Measurements from ENCODE around the gene NPL. TPM values are rescaled to one million over a fixed set of nuclear protein-coding genes. Genes with fewer than 3 reads are reported as not detected.

Gene NPL
- total RNA-seq, 1 donor from 2014 or later: 5.3 TPM

DNA sequence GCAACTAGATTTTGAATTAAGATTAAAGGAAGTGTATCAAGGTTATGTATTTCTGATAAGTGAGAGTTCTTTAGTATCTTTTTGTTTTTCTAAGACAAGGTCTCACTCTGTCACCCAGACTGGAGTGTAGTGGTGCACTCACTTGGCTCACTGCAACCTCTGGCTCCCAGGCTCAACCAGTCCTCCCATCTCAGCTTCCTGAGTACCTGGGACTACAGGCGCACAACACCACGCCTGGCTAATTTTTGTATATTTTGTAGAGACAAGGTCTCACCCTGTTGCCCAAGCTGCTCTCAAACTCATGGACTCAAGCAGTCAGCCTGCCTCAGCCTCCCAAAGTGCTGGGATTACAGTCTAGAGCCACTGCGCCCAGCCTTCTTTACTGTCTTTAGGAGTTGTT lies 83.3 kb downstream of the NPL start:
- TF ChIP-seq, protein P1, sequence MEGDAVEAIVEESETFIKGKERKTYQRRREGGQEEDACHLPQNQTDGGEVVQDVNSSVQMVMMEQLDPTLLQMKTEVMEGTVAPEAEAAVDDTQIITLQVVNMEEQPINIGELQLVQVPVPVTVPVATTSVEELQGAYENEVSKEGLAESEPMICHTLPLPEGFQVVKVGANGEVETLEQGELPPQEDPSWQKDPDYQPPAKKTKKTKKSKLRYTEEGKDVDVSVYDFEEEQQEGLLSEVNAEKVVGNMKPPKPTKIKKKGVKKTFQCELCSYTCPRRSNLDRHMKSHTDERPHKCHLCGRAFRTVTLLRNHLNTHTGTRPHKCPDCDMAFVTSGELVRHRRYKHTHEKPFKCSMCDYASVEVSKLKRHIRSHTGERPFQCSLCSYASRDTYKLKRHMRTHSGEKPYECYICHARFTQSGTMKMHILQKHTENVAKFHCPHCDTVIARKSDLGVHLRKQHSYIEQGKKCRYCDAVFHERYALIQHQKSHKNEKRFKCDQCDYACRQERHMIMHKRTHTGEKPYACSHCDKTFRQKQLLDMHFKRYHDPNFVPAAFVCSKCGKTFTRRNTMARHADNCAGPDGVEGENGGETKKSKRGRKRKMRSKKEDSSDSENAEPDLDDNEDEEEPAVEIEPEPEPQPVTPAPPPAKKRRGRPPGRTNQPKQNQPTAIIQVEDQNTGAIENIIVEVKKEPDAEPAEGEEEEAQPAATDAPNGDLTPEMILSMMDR (IDR thresholded peaks at IDR 0.05; ENCODE audit: borderline replicate concordance): no peak
- Histone ChIP-seq H3K9me3 (replicated peaks) (no peaks in the 10 kb centered on the region), H3K36me3 (peaks cover 100% of the 10 kb centered on the region), H3K4me3 (no peak overlapping the region), H3K27me3 (ENCODE audit: low read depth) (no peaks in the 10 kb centered on the region), H3K27ac (replicated peaks) (no peak overlapping the region), H3K4me1 (no peaks in the 10 kb centered on the region)
- DNase-seq: no peak
- intact Hi-C loops (cut with micrococcal nuclease): no loop called here

- H3K4me1 ChIP-seq: no peaks in the 10 kb centered on the region
- no peak for DNase-seq
- H3K4me3 ChIP-seq: no peak overlapping the region
- H3K36me3 ChIP-seq: peaks cover 100% of the 10 kb centered on the region
- TF ChIP-seq, protein P1 (IDR thresholded peaks at IDR 0.05; ENCODE audit: borderline replicate concordance): no peak
- intact Hi-C loops (cut with micrococcal nuclease): no loop called here
- no peaks in the 10 kb centered on the region for H3K9me3 ChIP-seq (replicated peaks)
- no peaks in the 10 kb centered on the region for H3K27me3 ChIP-seq (ENCODE audit: low read depth)
- no peak overlapping the region for H3K27ac ChIP-seq (replicated peaks)
These were observed 86.3 kb downstream of the NPL start for GRCh38 chr1:182875889-182876288.

DNA sequence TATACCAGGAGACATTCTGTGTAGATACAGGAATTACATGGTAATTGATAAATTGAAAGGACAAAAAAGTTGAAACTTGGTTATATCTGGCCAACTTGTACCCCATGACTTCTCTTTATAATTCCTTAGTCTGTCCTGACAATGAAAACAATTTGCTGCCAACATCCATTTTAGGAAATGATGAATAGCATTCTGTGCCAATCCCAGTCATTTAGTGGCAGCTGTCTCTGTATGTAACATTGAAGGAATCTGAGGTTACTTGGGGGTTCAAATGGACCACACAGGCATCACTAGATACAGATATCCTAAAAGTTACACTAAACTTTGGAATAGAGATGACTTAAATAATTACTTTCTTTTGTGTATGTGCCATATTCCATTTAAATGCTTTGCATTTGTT lies 87.8 kb downstream of the NPL start:
- H3K27me3 ChIP-seq (ENCODE audit: low read depth): no peaks in the 10 kb centered on the region
- H3K9me3 ChIP-seq (replicated peaks): no peaks in the 10 kb centered on the region
- no peak for DNase-seq
- H3K4me3 ChIP-seq: no peak overlapping the region
- intact Hi-C loops (cut with micrococcal nuclease): no loop called here
- H3K27ac ChIP-seq (replicated peaks): no peak overlapping the region
- H3K36me3 ChIP-seq: peaks cover 100% of the 10 kb centered on the region
- TF ChIP-seq, protein P1 (IDR thresholded peaks at IDR 0.05; ENCODE audit: borderline replicate concordance): no peak
- H3K4me1 ChIP-seq: no peaks in the 10 kb centered on the region

DNA sequence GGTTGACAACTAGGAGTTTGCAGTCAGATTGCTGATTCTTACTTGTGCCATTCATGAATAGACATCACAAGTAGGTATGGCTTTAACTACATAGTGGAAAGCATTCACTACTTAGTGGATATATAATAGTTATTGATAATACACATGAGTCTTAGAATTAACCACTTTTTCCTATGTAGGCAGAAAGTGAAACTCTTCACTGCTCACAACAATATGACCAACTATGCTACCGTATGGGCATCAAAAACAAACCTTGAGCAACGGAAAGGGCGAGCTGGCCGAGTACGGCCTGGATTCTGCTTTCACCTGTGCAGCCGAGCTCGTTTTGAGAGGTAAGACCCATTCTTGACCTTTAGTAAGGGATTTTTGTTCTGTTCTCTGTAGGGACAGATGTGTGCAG lies 88.3 kb downstream of the NPL start:
- Histone ChIP-seq H3K4me1 (no peaks in the 10 kb centered on the region), H3K4me3 (no peak overlapping the region), H3K9me3 (replicated peaks) (no peaks in the 10 kb centered on the region), H3K27ac (replicated peaks) (no peak overlapping the region), H3K27me3 (ENCODE audit: low read depth) (no peaks in the 10 kb centered on the region), H3K36me3 (peaks cover 100% of the 10 kb centered on the region)
- intact Hi-C loops (cut with micrococcal nuclease): no loop called here
- no peak for DNase-seq
- TF ChIP-seq, protein P1 (IDR thresholded peaks at IDR 0.05; ENCODE audit: borderline replicate concordance): no peak

Other genes starting within 250 kb of the NPL start
- gene RNASEL, start 200.5 kb upstream of the NPL start, total RNA-seq: 3.5 TPM
- 0.88 TPM for gene RGS16, start 185.4 kb upstream of the NPL start, total RNA-seq
- 0.05 TPM for gene RGS8, start 105.2 kb upstream of the NPL start, total RNA-seq
- gene DHX9, start 49.6 kb downstream of the NPL start, total RNA-seq: 61.9 TPM
- not detected for gene SHCBP1L, start 163.4 kb downstream of the NPL start, total RNA-seq
- gene LAMC1, start 233.6 kb downstream of the NPL start, total RNA-seq: 84.1 TPM